ENCODE measurements around the gene MAMDC4.

MAMDC4 gene

GRCh38 chr9:136876476-136876875, 24.3 kb downstream of the MAMDC4 start:
- Histone ChIP-seq H4K8ac (ENCODE audit: low read depth, low read length) (no peak overlapping the region), H3K27me3 (ENCODE audit: insufficient read depth, low read length) (no peaks in the 10 kb centered on the region), H3K4ac (ENCODE audit: low read depth, low read length) (no peak overlapping the region), H3K36me3 (ENCODE audit: control insufficient read depth in 1 of 2, insufficient read depth in 2 of 2, low read length in 2 of 2) (no peaks in the 10 kb centered on the region), H3K27ac (ENCODE audit: low read depth, low read length) (no peak overlapping the region), H3K23ac (ENCODE audit: low read length) (no peak overlapping the region), H3K14ac (ENCODE audit: low read length) (no peak overlapping the region), H3K9ac (ENCODE audit: low read length) (no peak overlapping the region), H2BK120ac (ENCODE audit: insufficient read depth, low read length, poor library complexity) (no peak overlapping the region), H3K4me2 (ENCODE audit: low read length) (no peak overlapping the region), H3K18ac (ENCODE audit: low read length) (no peak overlapping the region), H4K12ac (ENCODE audit: low read depth, low read length) (no peak overlapping the region), H3K4me1 (ENCODE audit: control insufficient read depth in 1 of 2, insufficient read depth in 2 of 2, low read length in 2 of 2) (peaks cover 1 to 2% of the 10 kb centered on the region in 2 experiments), H3K9me3 (ENCODE audit: insufficient read depth, low read depth, low read length) (peaks cover 13% of the 10 kb centered on the region), H2BK12ac (ENCODE audit: low read length) (no peak overlapping the region), H2AK5ac (ENCODE audit: low read length) (no peak overlapping the region), H3K79me1 (ENCODE audit: low read length) (no peaks in the 10 kb centered on the region), H2AFZ (ENCODE audit: insufficient read depth, low read length, poor library complexity) (no peak overlapping the region), H4K91ac (ENCODE audit: low read depth, low read length) (no peak overlapping the region), H2BK5ac (ENCODE audit: low read depth, low read length, poor library complexity) (no peak overlapping the region), H3K4me3 (ENCODE audit: low read depth, low read length) (no peak overlapping the region), H3K79me2 (ENCODE audit: control insufficient read depth, insufficient read depth, low read length, poor library complexity) (no peaks in the 10 kb centered on the region)
- no CpG with 5 or more reads among the region's 5 CpGs for WGBS (ENCODE audit: extremely low coverage, insufficient coverage, insufficient read length)
- no peak for DNase-seq

- Histone ChIP-seq H3K14ac (ENCODE audit: low read length) (no peak overlapping the region), H3K4me3 (ENCODE audit: low read depth, low read length) (no peak overlapping the region), H3K36me3 (ENCODE audit: control insufficient read depth in 1 of 2, insufficient read depth in 2 of 2, low read length in 2 of 2) (no peaks in the 10 kb centered on the region), H2BK5ac (ENCODE audit: low read depth, low read length, poor library complexity) (no peak overlapping the region), H3K18ac (ENCODE audit: low read length) (no peak overlapping the region), H3K23ac (ENCODE audit: low read length) (no peak overlapping the region), H2BK120ac (ENCODE audit: insufficient read depth, low read length, poor library complexity) (peak overlapping the region; percentile 54), H3K4me1 (ENCODE audit: control insufficient read depth in 1 of 2, insufficient read depth in 2 of 2, low read length in 2 of 2) (peaks cover 13 to 14% of the 10 kb centered on the region in 2 experiments), H3K9me3 (ENCODE audit: insufficient read depth, low read depth, low read length) (peaks cover 9% of the 10 kb centered on the region), H3K27me3 (ENCODE audit: insufficient read depth, low read length) (no peaks in the 10 kb centered on the region), H3K9ac (ENCODE audit: low read length) (no peak overlapping the region), H4K8ac (ENCODE audit: low read depth, low read length) (no peak overlapping the region), H2AFZ (ENCODE audit: insufficient read depth, low read length, poor library complexity) (no peak overlapping the region), H3K79me2 (ENCODE audit: control insufficient read depth, insufficient read depth, low read length, poor library complexity) (no peaks in the 10 kb centered on the region), H3K27ac (ENCODE audit: low read depth, low read length) (no peak overlapping the region), H4K91ac (ENCODE audit: low read depth, low read length) (no peak overlapping the region), H3K79me1 (ENCODE audit: low read length) (no peaks in the 10 kb centered on the region), H2BK12ac (ENCODE audit: low read length) (no peak overlapping the region), H3K4ac (ENCODE audit: low read depth, low read length) (no peak overlapping the region), H2AK5ac (ENCODE audit: low read length) (no peak overlapping the region), H3K4me2 (ENCODE audit: low read length) (no peak overlapping the region), H4K12ac (ENCODE audit: low read depth, low read length) (no peak overlapping the region)
- no CpG with 5 or more reads among the region's 11 CpGs for WGBS (ENCODE audit: extremely low coverage, insufficient coverage, insufficient read length)
- DNase-seq, result no peak
Observed at GRCh38 chr9:136880651-136881050, 28.5 kb downstream of the MAMDC4 start.

GRCh38 chr9:136881691-136882108, 29.6 kb downstream of the MAMDC4 start:
- H3K27me3 ChIP-seq (ENCODE audit: insufficient read depth, low read length), result no peaks in the 10 kb centered on the region
- no peak overlapping the region for H3K4me3 ChIP-seq (ENCODE audit: low read depth, low read length)
- no peak overlapping the region for H4K91ac ChIP-seq (ENCODE audit: low read depth, low read length)
- no peak overlapping the region for H2BK5ac ChIP-seq (ENCODE audit: low read depth, low read length, poor library complexity)
- peak in 1 of 2 donors; percentile 13 for DNase-seq
- no peak overlapping the region for H3K18ac ChIP-seq (ENCODE audit: low read length)
- H3K79me1 ChIP-seq (ENCODE audit: low read length), result peaks cover 4% of the 10 kb centered on the region
- H3K4me2 ChIP-seq (ENCODE audit: low read length), result no peak overlapping the region
- H3K4ac ChIP-seq (ENCODE audit: low read depth, low read length), result no peak overlapping the region
- peak overlapping the region; percentile 4 for H3K27ac ChIP-seq (ENCODE audit: low read depth, low read length)
- H3K23ac ChIP-seq (ENCODE audit: low read length), result no peak overlapping the region
- peaks cover 13 to 14% of the 10 kb centered on the region in 2 experiments for H3K4me1 ChIP-seq (ENCODE audit: control insufficient read depth in 1 of 2, insufficient read depth in 2 of 2, low read length in 2 of 2)
- no peak overlapping the region for H4K8ac ChIP-seq (ENCODE audit: low read depth, low read length)
- H2AFZ ChIP-seq (ENCODE audit: insufficient read depth, low read length, poor library complexity), result no peak overlapping the region
- no peaks in the 10 kb centered on the region for H3K36me3 ChIP-seq (ENCODE audit: control insufficient read depth in 1 of 2, insufficient read depth in 2 of 2, low read length in 2 of 2)
- H2BK12ac ChIP-seq (ENCODE audit: low read length), result no peak overlapping the region
- WGBS (ENCODE audit: extremely low coverage, insufficient coverage, insufficient read length), result no CpG with 5 or more reads among the region's 9 CpGs
- no peak overlapping the region for H2AK5ac ChIP-seq (ENCODE audit: low read length)
- H2BK120ac ChIP-seq (ENCODE audit: insufficient read depth, low read length, poor library complexity), result no peak overlapping the region
- H3K79me2 ChIP-seq (ENCODE audit: control insufficient read depth, insufficient read depth, low read length, poor library complexity), result peaks cover 2% of the 10 kb centered on the region
- H4K12ac ChIP-seq (ENCODE audit: low read depth, low read length), result no peak overlapping the region
- H3K9ac ChIP-seq (ENCODE audit: low read length), result no peak overlapping the region
- H3K14ac ChIP-seq (ENCODE audit: low read length), result no peak overlapping the region
- H3K9me3 ChIP-seq (ENCODE audit: insufficient read depth, low read depth, low read length), result peaks cover 7% of the 10 kb centered on the region

- Histone ChIP-seq H3K18ac (ENCODE audit: low read length) (peak overlapping the region; percentile 24), H3K23ac (ENCODE audit: low read length) (no peak overlapping the region), H2AFZ (ENCODE audit: insufficient read depth, low read length, poor library complexity) (no peak overlapping the region), H3K4me1 (ENCODE audit: control insufficient read depth in 1 of 2, insufficient read depth in 2 of 2, low read length in 2 of 2) (peaks cover 16 to 17% of the 10 kb centered on the region in 2 experiments), H3K14ac (ENCODE audit: low read length) (peak overlapping the region; percentile 19), H3K9ac (ENCODE audit: low read length) (no peak overlapping the region), H3K4me2 (ENCODE audit: low read length) (peak overlapping the region; percentile 8), H3K27me3 (ENCODE audit: insufficient read depth, low read length) (no peaks in the 10 kb centered on the region), H3K4me3 (ENCODE audit: low read depth, low read length) (no peak overlapping the region), H2BK120ac (ENCODE audit: insufficient read depth, low read length, poor library complexity) (peak overlapping the region; percentile 12), H3K79me2 (ENCODE audit: control insufficient read depth, insufficient read depth, low read length, poor library complexity) (peaks cover 8% of the 10 kb centered on the region), H2BK12ac (ENCODE audit: low read length) (no peak overlapping the region), H3K27ac (ENCODE audit: low read depth, low read length) (peak overlapping the region; percentile 4), H3K4ac (ENCODE audit: low read depth, low read length) (no peak overlapping the region), H4K12ac (ENCODE audit: low read depth, low read length) (no peak overlapping the region), H4K91ac (ENCODE audit: low read depth, low read length) (no peak overlapping the region), H2BK5ac (ENCODE audit: low read depth, low read length, poor library complexity) (no peak overlapping the region), H2AK5ac (ENCODE audit: low read length) (no peak overlapping the region), H4K8ac (ENCODE audit: low read depth, low read length) (no peak overlapping the region), H3K79me1 (ENCODE audit: low read length) (peaks cover 10% of the 10 kb centered on the region), H3K9me3 (ENCODE audit: insufficient read depth, low read depth, low read length) (peaks cover 6% of the 10 kb centered on the region), H3K36me3 (ENCODE audit: control insufficient read depth in 1 of 2, insufficient read depth in 2 of 2, low read length in 2 of 2) (no peaks in the 10 kb centered on the region)
- peak; percentile 61 for DNase-seq
- WGBS (ENCODE audit: extremely low coverage, insufficient coverage, insufficient read length), result no CpG with 5 or more reads among the region's 19 CpGs
Observed at GRCh38 chr9:136882109-136882946, 30.2 kb downstream of the MAMDC4 start.

Measured in trophoblast cell (in vitro differentiated cells and primary cell).